Measurements from ENCODE around the gene DQX1. TPM values are rescaled to one million over a fixed set of nuclear protein-coding genes. Genes with fewer than 3 reads are reported as not detected.

Gene DQX1
- total and polyA plus RNA-seq, 4 donors = 0.12 to 0.34 (median 0.17) TPM; not detected in 1

- no peak for ATAC-seq (ENCODE audit: insufficient read depth, low FRiP score)
- WGBS, 2 donors = 2% methylated on average over 41 of the region's 41 CpGs
- no peak for TF ChIP-seq CTCF (IDR thresholded peaks at IDR 0.05; ENCODE audit: control extremely low read depth, extremely low read depth)
- peak; percentile 26 to 34 (median 30) for DNase-seq
- H3K27me3 ChIP-seq (ENCODE audit: control insufficient read depth in 3 of 3, insufficient read depth in 3 of 3, low read length in 2 of 3) = peaks cover 0 to 72% (median 59%) of the 10 kb centered on the region in 3 donors
- no peak overlapping the region for H3K27ac ChIP-seq (ENCODE audit: low read depth in 1 of 2, low read length in 1 of 2)
- peaks cover 0 to 5% (median 2%) of the 10 kb centered on the region in 4 donors for H3K36me3 ChIP-seq (ENCODE audit: control insufficient read depth in 4 of 4, insufficient read depth in 4 of 4, low read length in 4 of 4)
- peaks cover 0 to 35% (median 13%) of the 10 kb centered on the region in 5 donors for H3K4me1 ChIP-seq (ENCODE audit: control insufficient read depth in 5 of 5, insufficient read depth in 5 of 5, low read length in 5 of 5)
- no peak overlapping the region for H3K4me3 ChIP-seq
- no peak overlapping the region for H3K9ac ChIP-seq (ENCODE audit: insufficient read depth in 1 of 2, low read length in 2 of 2)
- H3K9me3 ChIP-seq (ENCODE audit: control insufficient read depth in 4 of 4, insufficient read depth in 3 of 4, low read length in 3 of 4) = peaks cover 0 to 2% (median 0%) of the 10 kb centered on the region in 4 donors
Measured at GRCh38 chr2:74498500-74499266, 27.3 kb downstream of the DQX1 start.

DNA sequence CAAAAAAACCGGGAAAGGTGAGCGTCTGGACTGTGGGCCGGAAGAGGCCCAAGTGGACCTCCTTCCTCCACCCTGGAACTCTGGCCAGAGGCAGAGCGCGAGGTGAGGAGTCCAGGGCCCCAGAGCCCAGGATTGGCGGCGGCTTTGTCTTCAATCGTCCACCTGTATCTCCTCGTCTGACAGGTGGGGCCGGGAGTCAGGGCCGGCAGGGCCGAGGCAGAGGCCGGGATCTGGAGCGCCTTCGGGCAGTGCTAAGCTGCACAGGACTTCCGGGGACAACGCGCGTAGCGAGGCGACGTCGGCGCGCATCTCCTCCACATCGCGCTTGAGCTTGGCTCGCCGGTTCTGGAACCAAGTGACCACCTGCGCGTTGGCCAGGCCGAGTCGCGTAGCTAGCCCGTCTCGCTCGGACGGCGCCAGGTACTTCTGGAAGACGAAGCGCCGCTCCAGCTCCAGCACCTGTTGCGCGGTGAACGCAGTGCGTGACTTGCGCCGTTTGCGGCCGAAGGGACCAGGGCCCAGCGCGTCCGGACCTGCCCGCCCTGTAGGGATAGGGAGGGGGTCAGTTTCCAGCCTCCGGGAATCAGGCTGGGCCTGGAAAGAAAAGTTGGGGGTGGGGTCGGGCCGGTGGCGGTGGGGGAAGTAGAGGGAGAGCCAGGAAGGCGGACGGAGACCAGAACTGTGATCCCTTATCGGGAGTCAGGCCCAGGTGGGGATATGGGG lies 28.1 kb downstream of the DQX1 start:
- 3% methylated on average over 58 to 61 of the region's 61 CpGs for WGBS, 2 donors
- no peak overlapping the region for H3K27ac ChIP-seq (ENCODE audit: low read depth in 1 of 2, low read length in 1 of 2)
- peaks cover 0 to 66% (median 59%) of the 10 kb centered on the region in 3 donors for H3K27me3 ChIP-seq (ENCODE audit: control insufficient read depth in 3 of 3, insufficient read depth in 3 of 3, low read length in 2 of 3)
- TF ChIP-seq CTCF (IDR thresholded peaks at IDR 0.05; ENCODE audit: control extremely low read depth, extremely low read depth) = no peak
- H3K9ac ChIP-seq (ENCODE audit: insufficient read depth in 1 of 2, low read length in 2 of 2) = no peak overlapping the region
- peak; percentile 42 for ATAC-seq (ENCODE audit: insufficient read depth, low FRiP score)
- peak overlapping the region; percentile 4 for H3K4me3 ChIP-seq
- no peak for DNase-seq
- peaks cover 0 to 11% (median 8%) of the 10 kb centered on the region in 4 donors for H3K36me3 ChIP-seq (ENCODE audit: control insufficient read depth in 4 of 4, insufficient read depth in 4 of 4, low read length in 4 of 4)
- peaks cover 0 to 2% (median 0%) of the 10 kb centered on the region in 4 donors for H3K9me3 ChIP-seq (ENCODE audit: control insufficient read depth in 4 of 4, insufficient read depth in 3 of 4, low read length in 3 of 4)
- H3K4me1 ChIP-seq (ENCODE audit: control insufficient read depth in 5 of 5, insufficient read depth in 5 of 5, low read length in 5 of 5) = peaks cover 0 to 29% (median 8%) of the 10 kb centered on the region in 5 donors

GRCh38 chr2:74496997-74497776 lies 28.8 kb downstream of the DQX1 start:
- H3K9me3 ChIP-seq (ENCODE audit: control insufficient read depth in 4 of 4, insufficient read depth in 3 of 4, low read length in 3 of 4) = peaks cover 0 to 2% (median 0%) of the 10 kb centered on the region in 4 donors
- no peak for ATAC-seq (ENCODE audit: insufficient read depth, low FRiP score)
- WGBS, 2 donors = 51 to 52% methylated on average over 19 of the region's 19 CpGs
- peaks cover 0 to 22% (median 4%) of the 10 kb centered on the region in 5 donors for H3K4me1 ChIP-seq (ENCODE audit: control insufficient read depth in 5 of 5, insufficient read depth in 5 of 5, low read length in 5 of 5)
- DNase-seq = peak in 2 of 3 donors; percentile 12 to 27
- H3K36me3 ChIP-seq (ENCODE audit: control insufficient read depth in 4 of 4, insufficient read depth in 4 of 4, low read length in 4 of 4) = peaks cover under 1 to 19% (median 12%) of the 10 kb centered on the region in 4 donors
- TF ChIP-seq CTCF (IDR thresholded peaks at IDR 0.05; ENCODE audit: control extremely low read depth, extremely low read depth) = no peak
- H3K4me3 ChIP-seq = no peak overlapping the region
- no peak overlapping the region for H3K9ac ChIP-seq (ENCODE audit: insufficient read depth in 1 of 2, low read length in 2 of 2)
- peaks cover 0 to 61% (median 52%) of the 10 kb centered on the region in 3 donors for H3K27me3 ChIP-seq (ENCODE audit: control insufficient read depth in 3 of 3, insufficient read depth in 3 of 3, low read length in 2 of 3)
- H3K27ac ChIP-seq (ENCODE audit: low read depth in 1 of 2, low read length in 1 of 2) = no peak overlapping the region

All from lung (tissue), 12 donors.